Right lobe of liver (tissue), 6 donors: ENCODE data around the gene TWF2. TPM values are rescaled to one million over a fixed set of nuclear protein-coding genes. Genes with fewer than 3 reads are reported as not detected.

Experiments
- ATAC-seq, 4 donors: fragments of 200-7000 bp; cut with Tn5 transposase; one replicate each; pipeline ENCODE4 v1.9.1; 2020; ENCODE audit warnings: mild to moderate bottlenecking in 4 of 4, moderate library complexity in 4 of 4
- DNase-seq, 3 donors: peaks; one replicate each; pipeline ENCODE4 v3.0.0-alpha.2; 2020
- H3K27ac ChIP-seq, 3 donors: fragments of 200-600 bp; one replicate each; pipeline ENCODE4 v1.8.0; 2022
- H3K27me3 ChIP-seq, 2 donors: fragments of 200-600 bp; one replicate each; pipeline ENCODE4 v1.8.0; 2022
- H3K36me3 ChIP-seq, 4 donors: fragments of 200-600 bp; sonication (generic) in 1 of 4; one replicate each; pipeline versions ENCODE4 v1.5.1 to v1.8.0; 2017 to 2022; ENCODE audit warnings: control low read depth in 1 of 4
- H3K4me1 ChIP-seq, 4 donors: fragments of 200-600 bp; sonication (generic) in 1 of 4; one replicate each; pipeline versions ENCODE4 v1.5.1 to v1.8.0; 2017 to 2022; ENCODE audit warnings: control low read depth in 1 of 4
- H3K4me3 ChIP-seq, 3 donors: fragments of 200-600 bp; one replicate each; pipeline ENCODE4 v1.8.0; 2022
- H3K9me3 ChIP-seq, 4 donors: fragments of 200-600 bp; sonication (generic) in 1 of 4; one replicate each; pipeline versions ENCODE4 v1.5.1 to v1.8.0; 2017 to 2022; ENCODE audit warnings: control low read depth in 1 of 4
- CTCF ChIP-seq, 4 donors: fragments of 200-600 bp in 3 of 4; fragments of 450-650 bp in 1 of 4; IDR thresholded peaks; one replicate each; pipeline versions ENCODE4 v1.5.1 to v1.8.0; 2016 to 2022; ENCODE audit warnings: antibody characterized with exemption in 4 of 4, mild to moderate bottlenecking in 2 of 4
- POLR2A ChIP-seq: fragments of 450-650 bp; IDR thresholded peaks from one replicate; pipeline ENCODE4 v1.6.1; 2017; ENCODE audit warnings: antibody characterized with exemption, mild to moderate bottlenecking
- WGBS: methylation state at CpG from one replicate; pipeline ENCODE4 v1.1.6; 2018; ENCODE audit warnings: low coverage, low lambda C conversion rate; ENCODE audit not compliant: insufficient coverage; ENCODE audit errors: missing lambda C conversion rate; 5-methylcytosine and 5-hydroxymethylcytosine counted together
- intact Hi-C, 2 donors: fragments of 100-400 bp; cut with DNase I; formaldehyde crosslinking; loops; one replicate each; pipeline versions ENCODE4 v1.11.2 to v1.14.1; 2022
- total RNA-seq, 6 experiments: library from RNA; depleted of rRNA in 2 of 6; stranded (reverse); fragments of >200 nt in 2 of 6; fragmentation: NEBNext Ultra II Directional in 3 of 6; extraction: Animal tissue kit (Norgen Biotek cat#: 25700) in 3 of 6; gene quantifications; one replicate each; pipeline versions ENCODE4 v1.1.0 to v1.2.4, GENCODE V29; 2016 to 2023
- donor health status: DM: no; HTN: yes; CAD: no.
- donor health status: DM: no; HTN: no; CAD: no.
- donor health status: DM: no; HTN: no; CAD: no.
- donor health status: DM: no; HTN: yes; CAD: no.
- donor health status: DM: no; HTN: yes; CAD: no.

The TWF2 gene
- total RNA-seq, 6 experiments from 2014 or later = 12.9 to 34.4 (median 23.7) TPM

GRCh38 chr3:52221563-52222318 lies 17.2 kb downstream of the TWF2 start:
- H3K4me1 ChIP-seq = peaks cover 0 to 16% (median 8%) of the 10 kb centered on the region in 4 donors

GRCh38 chr3:52221141-52221562 lies 17.8 kb downstream of the TWF2 start:
- no peak for TF ChIP-seq POLR2A
- TF ChIP-seq CTCF (IDR thresholded peaks at IDR 0.05) = no peak
- no CpG with 5 or more reads among the region's 27 CpGs for WGBS
- Histone ChIP-seq H3K27me3 (no peaks in the 10 kb centered on the region), H3K4me1 (peaks cover 0 to 22% (median 11%) of the 10 kb centered on the region in 4 donors), H3K27ac (no peak overlapping the region), H3K9me3 (no peaks in the 10 kb centered on the region), H3K36me3 (no peaks in the 10 kb centered on the region), H3K4me3 (no peak overlapping the region)
- intact Hi-C loops = no loop called here
- ATAC-seq (no peak), DNase-seq (peak in 1 of 3 donors; percentile 22)

More at GRCh38 chr3:52221563-52222318, 17.2 kb downstream of the TWF2 start:
- intact Hi-C loops = no loop called here
- no peaks in the 10 kb centered on the region for H3K27me3 ChIP-seq
- TF ChIP-seq CTCF (IDR thresholded peaks at IDR 0.05) = no peak
- no peaks in the 10 kb centered on the region for H3K36me3 ChIP-seq
- H3K9me3 ChIP-seq = no peaks in the 10 kb centered on the region
- 70% methylated on average over 2 of the region's 34 CpGs for whole genome bisulfite sequencing
- no peak overlapping the region for H3K27ac ChIP-seq
- peak in 1 of 3 donors; percentile 57 for DNase-seq
- H3K4me3 ChIP-seq = no peak overlapping the region
- no peak for ATAC-seq

GRCh38 chr3:52220380-52221026 lies 18.5 kb downstream of the TWF2 start:
- DNase-seq (peak; percentile 81 to 86 (median 84)), ATAC-seq (peak; percentile 48 to 71 (median 64))
- Histone ChIP-seq H3K27ac (no peak overlapping the region), H3K9me3 (no peaks in the 10 kb centered on the region), H3K27me3 (no peaks in the 10 kb centered on the region), H3K4me1 (peaks cover 0 to 25% (median 13%) of the 10 kb centered on the region in 4 donors), H3K36me3 (peaks cover 0 to 2% (median under 1%) of the 10 kb centered on the region in 4 donors), H3K4me3 (no peak overlapping the region)
- TF ChIP-seq CTCF (IDR thresholded peaks at IDR 0.05) (peak; percentile 73 to 93 (median 90)), POLR2A (no peak)
- intact Hi-C loops = no loop called here
- WGBS = 15% methylated on average over 4 of the region's 9 CpGs

GRCh38 chr3:52218937-52219650 lies 19.9 kb downstream of the TWF2 start:
- DNase-seq = peak in 1 of 3 donors; percentile 50
- intact Hi-C loops = no loop called here
- peaks cover 0 to 25% (median 13%) of the 10 kb centered on the region in 4 donors for H3K4me1 ChIP-seq
- peaks cover 7 to 16% (median 10%) of the 10 kb centered on the region in 4 donors for H3K36me3 ChIP-seq
- H3K4me3 ChIP-seq = no peak overlapping the region
- TF ChIP-seq POLR2A (no peak), CTCF (IDR thresholded peaks at IDR 0.05) (no peak)
- H3K9me3 ChIP-seq = no peaks in the 10 kb centered on the region
- 80% methylated on average over 1 of the region's 6 CpGs for WGBS
- ATAC-seq = no peak
- H3K27me3 ChIP-seq = no peaks in the 10 kb centered on the region
- H3K27ac ChIP-seq = no peak overlapping the region
